Urinary bladder (tissue), 4 donors: Measurements from ENCODE around the gene LILRA6. TPM values are rescaled to one million over a fixed set of nuclear protein-coding genes. Genes with fewer than 3 reads are reported as not detected.
A peak's percentile ranks its signal among the peaks of the same experiment; 100 is the strongest.
"Not testable (repeated sequence)": the region's sequence is repeated elsewhere in the genome, so short reads cannot be mapped to it uniquely, and the experiment has no call there.

Experiments
- DNase-seq: peaks from one replicate; pipeline ENCODE4 v3.0.0-alpha.2; 2015; ENCODE audit errors: extremely low spot score
- H3K27ac ChIP-seq: one replicate; pipeline ENCODE4 v1.5.1; 2013; ENCODE audit warnings: low read depth, mild to moderate bottlenecking, moderate library complexity
- H3K36me3 ChIP-seq: one replicate; pipeline ENCODE4 v1.6.1; 2013; ENCODE audit warnings: mild to moderate bottlenecking, moderate library complexity; ENCODE audit not compliant: insufficient read depth
- H3K4me1 ChIP-seq: one replicate; pipeline ENCODE4 v1.6.1; 2013; ENCODE audit warnings: mild to moderate bottlenecking, moderate library complexity; ENCODE audit not compliant: insufficient read depth
- H3K4me3 ChIP-seq: one replicate; pipeline ENCODE4 v1.5.1; 2013; ENCODE audit warnings: low read depth, low read length
- WGBS: extraction: QIAGEN DNeasy Blood & Tissue Kit; methylation state at CpG from one replicate; pipeline ENCODE4 v1.1.7; 2013; 5-methylcytosine and 5-hydroxymethylcytosine counted together
- polyA plus RNA-seq: library from polyadenylated mRNA; stranded (reverse); fragments of 200-250 nt; gene quantifications from one replicate; pipeline ENCODE4 v1.2.3, GENCODE V29; 2013
- total RNA-seq: library from RNA; depleted of rRNA; stranded (reverse); fragments of >200 nt; gene quantifications from one replicate; pipeline ENCODE4 v1.2.3, GENCODE V29; 2014
- donor health status: healthy with polysubstance abuse.
- donor health status: healthy.

LILRA6 gene
- total and polyA plus RNA-seq, 2 donors: 0.95 to 3.4 TPM

DNA sequence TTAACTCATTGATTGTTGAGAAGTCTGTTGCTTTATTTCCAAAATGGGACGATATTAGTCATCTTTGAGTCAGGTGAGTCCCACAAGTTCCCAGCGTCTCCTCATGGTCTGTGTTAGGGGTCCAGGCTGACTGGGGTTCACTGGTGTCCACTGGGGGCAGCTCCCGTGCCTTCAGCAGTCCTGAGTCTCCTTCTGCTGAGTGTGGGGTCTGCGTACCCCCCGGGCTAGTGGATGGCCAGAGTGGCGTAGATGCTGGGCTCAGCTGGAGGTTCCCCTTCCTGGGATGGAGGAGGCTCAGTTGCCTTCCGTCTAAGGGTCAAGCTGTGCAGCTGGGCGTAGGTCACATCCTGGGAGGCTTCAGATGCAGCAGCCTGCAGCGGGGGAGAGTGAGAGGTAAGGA, 25.7 kb downstream of the LILRA6 start:
- no peak overlapping the region for H3K4me3 ChIP-seq
- no peak for DNase-seq
- WGBS: 86% methylated on average over 9 of the region's 9 CpGs
- H3K4me1 ChIP-seq: no peaks in the 10 kb centered on the region
- no peak overlapping the region for H3K27ac ChIP-seq
- H3K36me3 ChIP-seq: no peaks in the 10 kb centered on the region

DNA sequence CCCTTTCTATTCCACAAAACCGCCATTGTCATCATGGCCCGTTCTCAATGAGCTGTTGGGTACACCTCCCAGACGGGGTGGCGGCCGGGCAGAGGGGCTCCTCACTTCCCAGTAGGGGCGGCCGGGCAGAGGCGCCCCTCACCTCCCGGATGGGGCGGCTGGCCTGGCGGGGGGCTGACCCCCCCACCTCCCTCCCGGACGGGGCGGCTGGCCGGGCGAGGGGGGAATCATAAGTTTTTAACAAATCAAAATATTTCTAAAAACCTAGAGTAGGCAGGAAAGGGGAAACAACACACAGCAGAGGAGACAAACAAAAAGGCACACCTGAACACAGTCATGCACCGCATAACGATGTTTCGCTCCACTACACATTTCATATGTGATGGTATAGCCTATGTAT, 27.9 kb downstream of the LILRA6 start:
- H3K4me3 ChIP-seq, DNase-seq, H3K36me3 ChIP-seq, H3K27ac ChIP-seq, H3K4me1 ChIP-seq: not testable (repeated sequence)
- WGBS: 94% methylated on average over 14 of the region's 19 CpGs

DNA sequence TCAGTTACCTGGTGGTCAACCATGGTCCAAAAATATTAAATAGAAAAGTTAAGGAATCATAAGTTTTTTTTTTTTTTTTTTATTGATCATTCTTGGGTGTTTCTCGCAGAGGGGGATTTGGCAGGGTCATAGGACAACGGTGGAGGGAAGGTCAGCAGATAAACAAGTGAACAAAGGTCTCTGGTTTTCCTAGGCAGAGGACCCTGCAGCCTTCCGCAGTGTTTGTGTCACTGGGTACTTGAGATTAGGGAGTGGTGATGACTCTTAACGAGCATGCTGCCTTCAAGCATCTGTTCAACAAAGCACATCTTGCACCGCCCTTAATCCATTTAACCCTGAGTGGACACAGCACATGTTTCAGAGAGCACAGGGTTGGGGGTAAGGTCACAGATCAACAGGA, 28.4 kb downstream of the LILRA6 start:
- not testable (repeated sequence) for DNase-seq, H3K4me1 ChIP-seq, H3K36me3 ChIP-seq, H3K4me3 ChIP-seq, H3K27ac ChIP-seq
- 44% methylated on average over 4 of the region's 5 CpGs for WGBS

DNA sequence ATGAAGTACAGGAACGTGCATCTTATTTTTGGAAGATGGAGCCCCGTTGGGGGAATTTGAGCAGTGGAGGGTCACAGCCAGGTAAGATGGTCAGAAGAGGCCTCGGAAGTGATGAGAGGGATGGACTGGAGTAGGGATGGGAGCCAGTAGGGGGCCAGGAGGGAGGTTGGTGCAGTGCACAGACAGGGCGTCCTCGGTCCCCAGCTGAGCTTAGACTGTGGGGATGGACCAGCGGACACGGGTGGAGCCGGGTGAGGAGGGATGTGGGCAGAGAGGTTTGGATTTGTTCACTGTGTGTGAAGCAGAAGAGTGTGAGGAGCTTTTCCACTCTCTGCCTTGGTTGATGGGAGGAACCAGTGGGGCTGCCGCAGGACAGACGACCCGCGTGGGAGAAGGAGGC, 31.4 kb downstream of the LILRA6 start:
- Histone ChIP-seq H3K4me1 (peaks cover 2% of the 10 kb centered on the region), H3K36me3 (peaks cover 5% of the 10 kb centered on the region), H3K4me3 (no peak overlapping the region), H3K27ac (peak overlapping the region; percentile 6)
- 65% methylated on average over 12 of the region's 12 CpGs for WGBS
- no peak for DNase-seq

DNA sequence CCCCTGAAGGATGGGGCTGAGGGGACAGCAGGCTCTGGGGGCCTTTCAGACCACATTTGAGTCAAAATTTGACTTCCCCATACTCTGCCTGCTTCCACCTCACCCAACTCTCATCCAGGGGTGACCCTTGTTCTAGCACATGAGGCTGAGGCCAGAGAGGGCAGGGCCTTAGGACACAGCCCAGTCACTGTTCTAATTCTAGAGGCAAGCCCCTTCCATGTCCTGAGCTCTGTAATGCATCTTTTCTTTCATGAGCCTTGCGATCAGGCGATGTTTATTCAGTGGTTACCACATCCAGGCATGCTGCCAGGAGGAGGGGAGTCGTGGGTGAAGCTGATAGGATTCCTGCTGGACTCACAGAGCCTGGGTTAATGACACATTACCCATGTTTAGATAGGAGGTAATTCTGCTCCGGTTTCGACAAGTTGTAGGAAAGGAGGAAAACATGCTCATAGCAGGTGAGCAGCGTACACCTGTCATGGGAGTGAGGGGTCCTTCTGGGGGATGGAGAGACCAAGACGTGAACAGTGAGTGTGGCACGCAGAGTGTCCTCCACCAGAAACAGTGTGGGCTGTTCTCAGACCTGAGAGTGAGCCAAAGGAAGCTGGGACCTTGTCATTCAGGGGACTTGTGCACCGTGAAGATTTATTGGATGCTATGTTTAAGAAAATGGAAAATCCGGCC, 32.6 kb downstream of the LILRA6 start:
- no peak overlapping the region for H3K4me3 ChIP-seq
- peaks cover 5% of the 10 kb centered on the region for H3K36me3 ChIP-seq
- H3K27ac ChIP-seq: peak overlapping the region; percentile 42
- peak; percentile 76 for DNase-seq
- H3K4me1 ChIP-seq: peaks cover 2% of the 10 kb centered on the region
- 15% methylated on average over 10 of the region's 10 CpGs for WGBS

DNA sequence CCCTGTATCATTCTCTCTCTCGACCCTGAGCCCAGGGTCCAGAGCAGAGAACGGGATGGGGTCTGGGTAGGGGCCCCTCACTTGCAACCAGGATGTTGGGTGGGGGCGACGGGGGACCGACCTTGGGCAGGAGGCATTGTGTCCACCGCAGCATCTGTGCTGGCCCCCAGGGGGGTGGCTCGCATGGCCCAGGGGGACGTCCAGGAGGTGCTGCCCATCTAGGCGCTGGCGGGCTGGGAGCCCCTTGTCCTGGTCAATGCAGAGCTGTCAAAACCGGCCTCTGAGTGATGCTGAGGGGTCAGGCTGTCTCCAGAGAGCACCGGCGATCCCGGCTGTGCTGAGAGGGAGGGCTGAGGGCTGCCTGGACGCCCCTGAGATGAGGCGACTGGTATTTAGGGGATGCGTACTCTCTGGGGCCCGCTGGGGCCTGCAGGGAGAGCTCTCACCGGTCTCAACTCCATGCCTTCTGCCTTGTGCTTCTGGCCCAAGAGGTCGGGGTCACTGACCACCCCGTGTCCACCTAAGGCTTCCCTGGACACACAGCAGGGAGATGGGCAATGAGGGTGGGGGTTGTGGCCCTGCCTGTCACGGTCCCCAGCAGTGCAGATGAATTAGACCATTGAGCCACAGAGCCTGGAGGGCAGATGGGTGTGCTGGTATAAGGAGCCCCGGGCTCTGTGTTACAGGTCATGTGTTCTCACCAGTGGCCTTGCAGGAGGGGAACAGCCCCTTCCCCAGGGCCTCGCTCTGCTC, 33.4 kb downstream of the LILRA6 start:
- 43% methylated on average over 24 of the region's 24 CpGs for WGBS
- Histone ChIP-seq H3K4me1 (peaks cover 2% of the 10 kb centered on the region), H3K27ac (peak overlapping the region; percentile 34), H3K4me3 (no peak overlapping the region), H3K36me3 (peaks cover 5% of the 10 kb centered on the region)
- DNase-seq: no peak

DNA sequence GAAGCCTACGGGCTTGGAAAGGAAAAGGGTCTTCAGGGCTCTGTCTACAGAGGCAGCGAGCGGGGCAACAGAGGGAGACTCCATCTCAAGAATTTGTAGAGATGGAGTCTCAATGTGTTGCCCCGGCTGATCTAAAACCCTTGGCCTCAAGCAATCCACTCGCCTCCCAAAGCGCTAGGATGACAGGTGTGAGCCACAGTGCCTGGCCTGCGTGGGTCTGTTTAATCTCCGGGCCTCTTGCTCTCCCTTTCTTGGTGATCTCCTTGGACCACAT, 33.9 kb downstream of the LILRA6 start:
- peaks cover 5% of the 10 kb centered on the region for H3K36me3 ChIP-seq
- H3K4me1 ChIP-seq: peaks cover 2% of the 10 kb centered on the region
- no peak overlapping the region for H3K27ac ChIP-seq
- WGBS: 57% methylated on average over 8 of the region's 8 CpGs
- no peak overlapping the region for H3K4me3 ChIP-seq
- no peak for DNase-seq

DNA sequence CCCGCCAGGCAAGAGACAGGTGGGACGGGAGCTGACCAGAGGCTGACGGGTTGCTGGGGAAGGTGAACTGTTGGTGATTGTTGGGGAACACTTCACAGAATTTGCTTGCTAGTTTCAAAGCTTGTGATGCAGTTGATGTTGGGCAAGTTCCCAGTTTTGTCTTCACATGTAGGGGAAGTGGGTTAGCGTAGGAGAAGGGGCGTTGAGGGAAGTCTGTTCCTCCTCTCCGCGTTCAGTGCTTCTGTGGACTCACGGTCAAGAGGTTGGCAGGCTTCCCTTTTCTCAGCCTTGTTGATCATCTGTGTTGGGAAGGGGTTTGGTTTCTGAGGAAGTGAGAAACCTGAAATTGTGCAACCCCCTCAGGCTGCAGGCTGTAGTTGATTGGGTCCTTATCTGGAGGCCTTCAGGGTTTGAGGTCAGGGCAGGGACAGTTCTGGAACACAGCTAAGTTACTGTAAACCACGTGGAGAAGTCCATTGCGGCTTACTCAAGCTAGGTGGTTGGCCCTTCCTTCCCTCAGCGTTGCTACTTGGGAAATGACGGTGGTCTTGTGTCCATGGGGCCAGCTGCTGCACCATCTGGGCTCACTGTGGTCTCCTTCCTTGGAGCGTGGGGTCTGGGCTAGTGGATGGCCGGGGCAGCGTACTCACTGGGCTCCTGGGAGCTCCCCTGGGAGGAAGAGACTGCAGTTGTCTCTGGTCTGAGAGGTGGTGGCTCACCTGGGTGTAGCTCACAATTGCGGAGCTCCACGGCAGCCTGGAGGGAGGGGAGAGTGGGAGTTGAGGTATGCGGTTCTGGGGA, 34.4 kb downstream of the LILRA6 start:
- WGBS: 60% methylated on average over 18 of the region's 18 CpGs
- no peak overlapping the region for H3K27ac ChIP-seq
- H3K4me1 ChIP-seq: peaks cover 2% of the 10 kb centered on the region
- no peak for DNase-seq
- H3K4me3 ChIP-seq: no peak overlapping the region
- peaks cover 5% of the 10 kb centered on the region for H3K36me3 ChIP-seq

DNA sequence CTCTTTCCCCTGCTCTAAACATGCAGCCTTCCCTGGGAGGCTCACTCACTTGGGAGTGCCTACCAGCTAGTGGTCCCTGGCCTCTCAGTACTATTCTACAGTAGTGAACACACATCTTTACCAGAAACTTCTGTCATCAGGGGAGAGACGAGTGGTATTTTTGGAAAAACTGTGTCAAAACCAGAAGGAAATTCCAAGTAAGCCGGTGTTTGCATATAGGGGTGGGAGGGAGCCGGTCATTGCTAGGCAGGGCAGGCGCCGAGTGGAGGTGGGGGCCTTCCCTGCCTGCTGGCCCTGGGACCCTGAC, 35.0 kb downstream of the LILRA6 start:
- H3K36me3 ChIP-seq: peaks cover 5% of the 10 kb centered on the region
- DNase-seq: no peak
- H3K27ac ChIP-seq: no peak overlapping the region

DNA sequence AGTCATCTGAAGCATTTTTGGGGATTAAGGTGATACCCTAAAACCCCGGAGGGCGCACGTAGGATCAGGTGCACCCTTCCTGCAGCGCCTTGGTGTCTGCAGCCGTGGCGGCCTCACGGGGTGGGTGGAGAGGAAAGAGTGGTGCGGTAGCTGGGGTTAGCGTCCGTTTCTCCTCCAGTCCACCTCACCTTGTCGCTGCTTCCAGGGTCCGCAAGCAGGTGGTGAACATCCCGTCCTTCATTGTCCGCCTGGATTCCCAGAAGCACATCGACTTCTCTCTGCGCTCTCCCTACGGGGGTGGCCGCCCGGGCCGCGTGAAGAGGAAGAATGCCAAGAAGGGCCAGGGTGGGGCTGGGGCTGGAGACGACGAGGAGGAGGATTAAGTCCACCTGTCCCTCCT, 35.4 kb downstream of the LILRA6 start:
- not testable (repeated sequence) for H3K4me3 ChIP-seq, H3K36me3 ChIP-seq, H3K4me1 ChIP-seq, H3K27ac ChIP-seq, DNase-seq
- WGBS: 70% methylated on average over 23 of the region's 23 CpGs

More for the DNA sequence above, 35.0 kb downstream of the LILRA6 start:
- H3K4me3 ChIP-seq: no peak overlapping the region
- WGBS: 73% methylated on average over 5 of the region's 5 CpGs
- peaks cover 2% of the 10 kb centered on the region for H3K4me1 ChIP-seq

DNA sequence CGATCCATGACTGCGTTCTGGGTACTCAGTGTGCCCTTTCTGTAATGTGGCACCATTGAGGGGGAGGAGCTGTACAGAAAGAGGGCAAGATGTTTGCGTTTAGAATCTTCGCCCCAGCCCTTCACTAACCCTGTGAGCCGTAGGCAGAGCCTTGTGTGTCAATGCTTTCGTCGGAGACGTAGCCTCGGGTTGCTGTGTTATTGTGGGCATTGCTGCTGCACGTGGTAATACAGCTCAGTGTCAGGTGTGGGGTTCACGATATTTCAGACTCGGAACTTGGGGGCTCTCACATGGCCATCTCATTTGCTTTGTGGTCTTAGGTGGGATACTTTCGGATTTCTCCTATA, 35.8 kb downstream of the LILRA6 start:
- peaks cover 5% of the 10 kb centered on the region for H3K36me3 ChIP-seq
- peaks cover 2% of the 10 kb centered on the region for H3K4me1 ChIP-seq
- H3K4me3 ChIP-seq: no peak overlapping the region
- H3K27ac ChIP-seq: no peak overlapping the region
- DNase-seq: no peak
- 80% methylated on average over 13 of the region's 13 CpGs for WGBS

DNA sequence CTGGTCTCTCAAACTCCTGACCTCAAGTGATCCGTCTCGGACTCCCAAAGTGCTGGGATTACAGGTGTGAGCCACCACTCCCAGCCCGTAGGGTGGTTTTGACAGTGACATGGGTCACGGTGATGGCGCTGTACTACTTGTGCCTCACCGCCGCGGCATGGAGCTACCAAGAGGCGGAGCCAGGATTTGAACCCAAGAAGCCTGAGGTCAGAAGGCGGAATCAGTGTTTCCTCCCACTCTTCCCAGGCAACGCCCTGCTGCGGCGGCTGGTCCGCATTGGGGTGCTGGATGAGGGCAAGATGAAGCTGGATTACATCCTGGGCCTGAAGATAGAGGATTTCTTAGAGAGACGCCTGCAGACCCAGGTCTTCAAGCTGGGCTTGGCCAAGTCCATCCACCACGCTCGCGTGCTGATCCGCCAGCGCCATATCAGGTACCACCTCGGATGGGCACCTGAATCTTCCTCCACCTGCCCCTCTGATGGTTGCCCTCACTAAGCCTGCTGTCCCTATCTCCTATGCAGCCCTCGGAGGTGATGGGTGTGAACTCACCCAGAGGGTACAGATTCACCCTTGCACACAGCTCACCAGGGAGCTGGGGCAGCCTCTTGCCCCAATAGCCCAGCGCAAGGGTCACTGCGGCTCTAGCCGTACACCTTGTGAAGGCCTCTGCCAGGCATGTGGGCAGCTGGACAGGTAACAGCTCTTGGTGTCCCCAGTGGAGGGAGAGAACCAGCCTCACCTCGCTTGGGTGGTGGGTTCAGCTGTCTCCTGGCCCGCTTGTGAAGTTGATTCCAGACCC, 36.4 kb downstream of the LILRA6 start:
- 91% methylated on average over 27 of the region's 27 CpGs for WGBS
- peaks cover 2% of the 10 kb centered on the region for H3K4me1 ChIP-seq
- H3K27ac ChIP-seq: no peak overlapping the region
- peaks cover 5% of the 10 kb centered on the region for H3K36me3 ChIP-seq
- DNase-seq: no peak
- H3K4me3 ChIP-seq: no peak overlapping the region

DNA sequence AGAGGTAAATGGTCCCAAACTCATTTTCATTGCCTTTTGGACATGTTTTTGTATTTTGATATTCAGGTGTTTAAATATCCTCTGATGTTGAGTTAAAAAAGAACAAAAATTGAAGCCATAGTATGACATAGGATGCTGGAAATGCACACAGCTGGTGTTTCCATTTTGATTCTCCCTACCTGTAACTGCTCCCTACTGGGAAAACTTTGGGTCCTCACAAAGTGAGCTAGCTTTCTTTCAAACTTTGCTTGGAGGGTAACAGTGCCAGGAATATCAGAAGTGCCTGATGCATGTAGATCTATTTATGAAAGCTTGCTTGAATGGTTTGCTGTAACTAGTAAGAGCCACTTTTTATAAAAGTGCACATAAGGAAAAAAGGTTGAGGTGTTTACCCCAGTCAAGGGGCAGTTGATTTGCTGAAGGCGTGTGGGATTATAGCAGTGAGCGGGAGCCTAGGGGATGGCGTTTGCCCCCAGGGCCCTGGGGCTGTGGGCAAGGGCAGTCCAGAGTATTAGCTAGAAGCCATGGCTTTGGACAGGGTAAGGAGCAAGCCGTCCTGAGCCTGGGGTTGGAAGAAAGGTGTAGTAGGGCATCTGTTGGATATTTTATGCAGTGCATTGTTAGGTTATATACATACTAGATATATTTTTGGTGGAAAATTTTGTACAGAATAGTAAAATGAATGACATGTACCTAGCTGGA, 37.7 kb downstream of the LILRA6 start:
- peaks cover 5% of the 10 kb centered on the region for H3K36me3 ChIP-seq
- peaks cover 2% of the 10 kb centered on the region for H3K4me1 ChIP-seq
- H3K27ac ChIP-seq: no peak overlapping the region
- no peak for DNase-seq
- no peak overlapping the region for H3K4me3 ChIP-seq
- WGBS: 80% methylated on average over 4 of the region's 4 CpGs
